ENCODE data around the gene SIDT2. TPM values are rescaled to one million over a fixed set of nuclear protein-coding genes. Genes with fewer than 3 reads are reported as not detected.
A peak's percentile ranks its signal among the peaks of the same experiment; 100 is the strongest.
"Not testable (repeated sequence)": the region's sequence is repeated elsewhere in the genome, so short reads cannot be mapped to it uniquely, and the experiment has no call there.

SIDT2 gene
- total RNA-seq, result 1 to 10 TPM; 8.0 to 8.7 TPM

DNA sequence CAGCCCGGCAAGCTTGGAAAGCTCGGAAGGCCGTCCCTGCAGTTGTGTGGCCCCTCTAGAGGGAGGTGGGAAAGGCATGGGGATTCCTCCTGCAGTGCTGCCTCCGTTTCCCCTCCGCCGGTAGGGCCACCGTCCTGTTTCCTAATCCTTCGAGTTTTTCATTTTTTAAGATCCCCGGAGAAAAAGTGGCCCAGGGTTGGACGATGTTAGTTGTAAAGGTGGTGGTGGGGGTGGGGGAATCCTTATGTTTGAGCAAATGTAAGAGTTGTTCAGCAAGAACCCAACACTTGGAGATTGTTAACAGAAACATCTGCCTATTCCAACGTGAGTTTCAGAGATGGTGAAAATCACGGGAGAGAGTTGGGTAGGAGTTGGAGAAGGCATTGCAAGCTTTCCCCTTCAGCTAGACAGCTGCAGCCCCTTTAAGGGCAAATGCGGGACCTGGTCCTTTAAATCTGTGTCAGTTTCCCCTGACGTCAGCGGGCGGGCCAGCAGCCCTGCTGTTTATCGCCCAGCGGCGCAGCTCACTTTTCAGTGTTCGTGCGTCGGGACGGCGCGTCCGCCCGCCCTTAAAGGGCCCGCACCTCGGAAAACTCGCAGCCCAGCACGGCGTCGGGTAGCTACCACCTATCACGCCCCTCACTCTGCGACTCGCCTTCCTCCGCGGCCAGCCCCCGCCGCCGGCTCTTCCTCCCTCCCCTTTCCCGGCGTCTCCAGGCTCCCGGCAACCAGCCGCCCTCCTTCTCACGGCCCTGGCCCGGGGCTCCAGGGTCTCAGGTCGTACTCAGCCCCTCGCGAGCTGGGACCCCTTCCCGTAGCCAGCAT, at the start of gene SIDT2:
Gene SIDT2, plus strand, starts transcription at position 534 of the 825 bp plus-strand sequence. CDS start 521 bp downstream, outside the sequence.
- peak; percentile 90 for DNase-seq
- Mint-ChIP-seq H3K27me3 (no peaks in the 10 kb centered on the region), H3K27ac (peak within 1 kb of the TSS; percentile 83), H3K9me3 (no peaks in the 10 kb centered on the region), H3K4me3 (peak within 1 kb of the TSS; percentile 88), H3K36me3 (no peaks in the 10 kb centered on the region), H3K4me1 (peaks cover 30% of the 10 kb centered on the region)

DNA sequence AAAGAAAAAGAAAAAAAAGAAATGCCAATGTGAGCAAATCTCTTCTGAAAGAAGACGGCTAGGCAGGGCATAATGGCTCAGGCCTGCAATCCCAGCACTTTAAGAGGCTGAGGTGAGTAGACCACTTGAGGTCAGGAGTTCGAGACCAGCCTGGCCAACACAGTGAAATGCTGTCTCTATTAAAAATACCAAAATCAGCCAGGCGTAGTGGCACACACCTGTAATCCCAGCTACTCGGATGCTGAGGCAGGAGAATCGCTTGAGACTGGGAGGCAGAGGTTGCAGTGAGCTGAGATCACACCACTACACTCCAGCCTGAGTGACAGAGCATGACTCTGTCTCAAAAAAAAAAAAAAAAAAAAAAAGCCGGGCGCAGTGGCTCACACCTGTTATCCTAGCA, 48.1 kb upstream of the SIDT2 start:
- H3K27me3 Mint-ChIP-seq, H3K9me3 Mint-ChIP-seq, H3K36me3 Mint-ChIP-seq, H3K27ac Mint-ChIP-seq, H3K4me3 Mint-ChIP-seq, H3K4me1 Mint-ChIP-seq, DNase-seq: not testable (repeated sequence)

DNA sequence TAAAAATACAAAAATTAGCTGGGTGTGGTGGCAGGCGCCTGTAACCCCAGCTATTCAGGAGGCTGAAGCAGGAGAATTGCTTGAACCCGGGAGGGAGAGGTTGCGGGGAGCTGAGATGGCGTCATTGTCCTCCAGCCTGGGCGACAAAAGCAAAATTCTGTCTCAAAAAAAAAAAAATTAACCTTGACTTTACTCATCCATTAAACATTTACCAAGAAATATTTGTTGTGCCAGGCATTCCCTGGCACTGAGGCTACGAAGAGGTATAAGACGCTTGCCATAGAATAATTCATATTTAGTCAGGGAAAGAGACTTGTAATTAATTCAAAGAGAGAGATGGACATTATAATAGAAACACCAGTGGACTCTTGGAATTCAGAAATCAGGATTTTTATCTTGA, 47.7 kb upstream of the SIDT2 start:
- H3K9me3 Mint-ChIP-seq, result no peaks in the 10 kb centered on the region
- no peaks in the 10 kb centered on the region for H3K27me3 Mint-ChIP-seq
- no peaks in the 10 kb centered on the region for H3K36me3 Mint-ChIP-seq
- no peak overlapping the region for H3K27ac Mint-ChIP-seq
- H3K4me3 Mint-ChIP-seq, result no peak overlapping the region
- DNase-seq, result no peak
- H3K4me1 Mint-ChIP-seq, result no peaks in the 10 kb centered on the region

DNA sequence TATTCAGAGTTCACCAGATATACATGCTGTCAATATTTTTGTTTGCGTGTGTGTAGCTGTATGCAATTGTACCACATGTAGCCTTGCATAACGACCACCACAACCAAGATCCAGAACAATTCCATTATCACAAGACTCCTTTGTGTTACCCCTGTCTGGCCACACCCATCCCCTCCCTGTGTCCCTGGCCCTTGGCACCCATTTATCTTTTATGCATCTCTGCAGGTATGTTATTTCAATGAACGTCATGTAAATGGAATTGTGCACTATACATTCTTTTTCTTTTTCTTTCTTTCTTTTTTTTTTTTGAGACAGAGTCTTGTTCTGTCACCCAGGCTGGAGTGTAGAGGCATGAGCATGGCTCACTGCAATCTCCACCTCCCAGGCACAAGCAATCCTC, 44.1 kb upstream of the SIDT2 start:
- Mint-ChIP-seq H3K4me1 (no peaks in the 10 kb centered on the region), H3K4me3 (no peak overlapping the region), H3K27me3 (peaks cover 3% of the 10 kb centered on the region), H3K36me3 (no peaks in the 10 kb centered on the region), H3K27ac (no peak overlapping the region), H3K9me3 (no peaks in the 10 kb centered on the region)
- no peak for DNase-seq

DNA sequence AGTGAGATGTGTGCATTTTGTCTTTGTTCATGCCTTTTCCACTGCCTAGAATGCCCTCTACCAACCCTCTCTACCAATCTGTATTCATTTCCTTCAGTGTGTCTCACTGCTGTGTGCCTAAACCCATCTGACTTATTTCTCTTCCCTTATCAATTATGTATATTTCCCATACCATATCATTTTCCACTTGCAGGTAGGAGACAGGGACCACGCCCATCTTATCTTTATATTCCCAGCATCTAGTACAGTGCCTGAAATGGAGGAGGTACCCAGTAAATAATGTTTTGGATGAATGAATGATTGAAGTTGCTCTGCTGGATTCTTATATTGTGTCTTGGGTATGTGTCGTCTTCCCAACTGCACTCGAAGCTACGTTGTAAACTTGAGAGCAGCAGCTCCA, 43.6 kb upstream of the SIDT2 start:
- not testable (repeated sequence) for H3K27me3 Mint-ChIP-seq, H3K27ac Mint-ChIP-seq, H3K4me1 Mint-ChIP-seq, DNase-seq, H3K9me3 Mint-ChIP-seq, H3K4me3 Mint-ChIP-seq, H3K36me3 Mint-ChIP-seq

DNA sequence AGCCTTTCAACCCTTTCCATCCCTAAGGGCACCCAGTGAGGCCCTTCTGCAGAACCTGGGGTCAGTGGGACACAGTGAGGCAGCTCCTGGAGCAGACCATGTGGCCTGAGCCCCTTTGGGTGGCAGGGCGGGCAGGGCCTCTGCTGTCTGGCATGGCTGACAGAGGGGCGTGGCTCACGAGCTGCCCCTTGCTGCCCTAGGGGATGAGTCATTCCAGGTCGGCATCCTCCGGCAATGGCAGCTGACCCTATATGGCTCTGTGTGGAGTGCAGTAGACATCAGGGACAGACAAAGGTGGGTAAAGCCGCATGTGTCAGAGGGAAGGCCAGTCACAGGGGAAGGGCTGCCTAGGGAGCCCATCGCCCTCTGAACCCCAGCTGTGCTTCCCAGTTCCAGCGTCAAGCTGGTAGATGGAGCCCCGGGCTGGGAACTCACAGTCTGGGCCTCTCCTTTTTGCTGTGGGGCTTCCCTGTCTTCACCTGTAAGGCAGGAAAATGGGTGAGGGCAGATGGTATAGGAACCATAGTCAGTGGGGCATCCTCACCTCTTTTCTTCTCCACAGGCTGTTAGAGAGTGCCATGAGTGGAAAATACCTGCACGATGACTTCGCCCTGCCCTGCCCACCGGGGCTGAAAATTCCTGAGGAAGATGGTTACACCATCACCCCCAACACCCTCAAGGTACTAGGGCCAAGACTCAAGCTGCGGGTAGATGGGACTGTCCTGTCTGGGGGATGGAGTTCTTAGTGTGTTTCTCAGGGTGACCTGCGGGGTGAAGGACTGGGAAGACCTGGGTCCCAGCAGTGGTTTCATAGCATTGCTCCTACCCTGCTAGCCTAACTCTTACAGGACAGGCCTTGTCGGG, 41.1 kb upstream of the SIDT2 start:
- not testable (repeated sequence) for H3K4me3 Mint-ChIP-seq, H3K4me1 Mint-ChIP-seq, H3K9me3 Mint-ChIP-seq, DNase-seq, H3K27ac Mint-ChIP-seq, H3K36me3 Mint-ChIP-seq
- peaks cover 25% of the 10 kb centered on the region for H3K27me3 Mint-ChIP-seq

DNA sequence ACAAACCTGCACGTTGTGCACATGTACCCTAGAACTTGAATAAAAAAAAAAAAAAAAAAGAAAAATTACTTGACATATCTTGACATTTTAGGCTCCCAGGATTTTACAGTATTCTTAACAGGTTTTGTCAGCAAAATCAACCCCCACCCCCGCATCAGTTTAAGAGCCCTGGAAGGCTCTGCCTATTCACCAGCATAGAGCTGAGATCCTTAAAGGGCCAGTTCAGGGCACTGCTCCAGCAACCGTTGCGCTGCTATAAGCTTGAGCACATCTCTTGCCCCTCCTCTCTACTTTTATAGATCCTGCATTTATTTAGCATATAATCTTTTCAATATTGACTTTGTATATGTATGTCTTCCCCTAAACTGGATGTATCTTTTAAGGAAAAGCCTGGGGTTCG, 35.2 kb upstream of the SIDT2 start:
- Mint-ChIP-seq H3K4me1 (peaks cover 28% of the 10 kb centered on the region), H3K36me3 (peaks cover 20% of the 10 kb centered on the region), H3K27me3 (peaks cover 25% of the 10 kb centered on the region)

DNA sequence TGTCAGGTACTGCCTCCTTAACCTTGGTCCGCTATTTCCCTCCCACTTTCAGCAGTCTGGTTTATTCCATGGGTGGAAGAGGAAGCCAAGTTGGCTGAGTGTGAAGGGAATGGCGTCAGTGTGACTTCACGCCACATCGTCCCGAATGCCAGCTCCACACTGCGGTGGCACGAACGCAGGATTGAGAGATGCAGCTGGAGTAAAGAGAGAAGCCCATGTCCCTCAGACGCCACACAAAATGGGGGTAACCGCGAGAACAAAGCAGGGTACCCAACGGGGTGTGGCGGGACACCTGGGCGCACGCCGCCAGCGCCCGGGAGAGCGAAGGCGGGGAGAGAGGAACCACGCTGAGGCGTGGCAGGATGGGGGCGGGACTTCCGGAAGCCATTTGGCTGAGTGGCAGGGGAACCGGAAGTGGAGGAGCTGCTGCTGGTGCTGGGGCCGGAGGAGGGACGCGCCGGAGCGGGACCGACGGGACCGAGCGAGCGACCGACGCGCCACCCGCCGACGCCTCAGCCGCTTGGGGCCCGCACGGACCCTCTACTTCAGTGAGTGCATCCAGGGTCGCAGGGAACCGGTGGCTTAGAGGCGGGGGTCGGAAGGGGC, 34.6 kb upstream of the SIDT2 start, which contains the start of gene PAFAH1B2:
Gene PAFAH1B2, plus strand, starts transcription at position 417 of the 606 bp plus-strand sequence. CDS start 8,161 bp downstream, outside the sequence.
- Mint-ChIP-seq H3K27me3 (peaks cover 25% of the 10 kb centered on the region), H3K9me3 (no peaks in the 10 kb centered on the region), H3K27ac (peak within 1 kb of the TSS; percentile 94), H3K4me3 (peak within 1 kb of the TSS; percentile 100), H3K36me3 (peaks cover 21% of the 10 kb centered on the region), H3K4me1 (peaks cover 30% of the 10 kb centered on the region)
- DNase-seq, result peak; percentile 96

More for the DNA sequence above, 35.2 kb upstream of the SIDT2 start:
- peak overlapping the region; percentile 100 for H3K4me3 Mint-ChIP-seq
- DNase-seq, result peak; percentile 12
- no peaks in the 10 kb centered on the region for H3K9me3 Mint-ChIP-seq
- H3K27ac Mint-ChIP-seq, result peak overlapping the region; percentile 87

DNA sequence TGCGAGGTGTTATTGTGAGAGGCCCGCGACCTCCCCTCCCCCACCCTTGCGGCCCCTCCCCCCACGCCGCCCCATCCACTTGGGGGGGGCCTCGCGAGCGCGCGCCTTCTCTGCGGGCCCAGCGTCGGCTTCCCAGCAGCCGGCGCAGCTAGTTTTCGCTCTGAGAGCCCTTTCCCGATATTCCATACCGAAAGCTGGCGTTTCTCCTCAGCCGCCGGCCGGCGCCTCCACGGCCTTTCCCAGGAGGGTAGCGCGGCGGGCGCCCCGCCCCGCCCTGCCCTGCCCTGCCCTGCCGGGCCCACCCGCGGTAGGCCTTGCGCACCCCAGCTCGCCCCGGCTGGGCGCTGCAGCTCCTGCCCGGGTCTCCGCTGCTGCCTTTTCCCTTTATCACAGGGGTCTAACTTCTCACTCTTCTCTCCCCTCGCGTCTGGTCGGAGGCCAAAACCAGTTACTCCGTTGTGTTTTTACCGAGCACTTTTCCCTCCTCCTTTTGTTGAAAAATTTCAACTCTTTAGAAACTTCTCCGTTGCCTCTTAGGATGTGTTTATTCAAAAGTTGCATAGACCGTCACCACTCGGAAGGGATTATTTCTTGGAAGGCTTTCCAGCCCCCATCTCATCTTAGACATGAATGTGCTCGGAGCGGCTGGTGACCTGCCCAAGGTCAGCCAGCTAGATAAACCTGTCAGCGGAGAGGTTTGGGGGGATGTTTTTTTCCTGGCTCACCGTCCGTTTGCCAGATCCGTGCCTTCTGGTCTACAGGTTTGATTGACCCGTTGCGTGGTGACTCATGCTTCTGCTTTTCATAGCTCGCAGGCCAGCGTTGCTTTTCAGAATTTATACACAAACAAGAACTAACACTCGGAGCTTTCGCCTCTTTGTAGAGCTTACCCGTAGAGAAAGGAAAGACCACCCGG, 33.8 kb upstream of the SIDT2 start:
- Mint-ChIP-seq H3K9me3 (no peaks in the 10 kb centered on the region), H3K27me3 (peaks cover 21% of the 10 kb centered on the region), H3K4me1 (peaks cover 33% of the 10 kb centered on the region), H3K27ac (peak overlapping the region; percentile 94), H3K4me3 (peak overlapping the region; percentile 100), H3K36me3 (peaks cover 23% of the 10 kb centered on the region)
- peak; percentile 48 for DNase-seq

DNA sequence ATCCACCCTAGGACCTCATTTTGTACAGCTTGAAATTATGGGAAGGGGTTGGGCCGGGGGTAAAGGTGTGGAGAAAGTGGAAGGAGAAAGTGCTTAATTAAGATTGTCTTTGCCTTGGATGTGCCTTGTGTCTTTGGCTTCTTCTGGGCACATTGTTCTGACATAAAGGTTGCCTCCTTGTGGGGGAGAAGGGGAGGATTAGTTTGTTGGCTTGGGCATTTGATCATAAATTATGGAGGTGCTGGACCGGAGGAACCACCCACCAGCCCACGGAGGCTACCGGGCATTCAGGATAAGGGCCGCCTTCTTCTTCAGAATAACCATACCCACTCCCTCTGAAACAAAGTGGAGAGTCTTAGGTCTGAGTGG, 33.2 kb upstream of the SIDT2 start:
- Mint-ChIP-seq H3K36me3 (peaks cover 26% of the 10 kb centered on the region), H3K9me3 (no peaks in the 10 kb centered on the region), H3K4me3 (peak overlapping the region; percentile 100), H3K27ac (peak overlapping the region; percentile 94), H3K4me1 (peaks cover 35% of the 10 kb centered on the region), H3K27me3 (peaks cover 15% of the 10 kb centered on the region)
- no peak for DNase-seq

DNA sequence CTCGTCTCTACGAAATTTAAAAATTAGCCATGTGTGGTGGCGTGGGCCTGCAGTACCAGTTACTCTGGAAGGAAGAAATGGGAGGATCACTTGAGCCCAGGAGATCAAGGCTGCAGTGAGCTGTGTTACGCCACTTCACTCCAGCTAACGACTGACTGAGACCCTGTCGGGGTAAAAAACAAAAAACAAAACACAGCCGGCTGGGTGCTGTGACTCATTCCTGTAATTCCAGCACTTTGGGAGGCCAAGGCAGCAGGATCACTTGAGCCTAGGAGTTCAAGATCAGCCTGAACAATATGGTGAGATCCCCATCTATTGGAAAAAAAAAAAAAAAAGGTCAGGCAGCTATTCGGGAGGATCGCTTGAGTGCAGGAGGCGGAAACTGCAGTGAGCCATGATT, 32.0 kb upstream of the SIDT2 start:
- Mint-ChIP-seq H3K27me3 (peaks cover 5% of the 10 kb centered on the region), H3K4me1 (peaks cover 38% of the 10 kb centered on the region), H3K36me3 (peaks cover 30% of the 10 kb centered on the region), H3K9me3 (no peaks in the 10 kb centered on the region), H3K27ac (no peak overlapping the region), H3K4me3 (peak overlapping the region; percentile 100)
- DNase-seq, result no peak

DNA sequence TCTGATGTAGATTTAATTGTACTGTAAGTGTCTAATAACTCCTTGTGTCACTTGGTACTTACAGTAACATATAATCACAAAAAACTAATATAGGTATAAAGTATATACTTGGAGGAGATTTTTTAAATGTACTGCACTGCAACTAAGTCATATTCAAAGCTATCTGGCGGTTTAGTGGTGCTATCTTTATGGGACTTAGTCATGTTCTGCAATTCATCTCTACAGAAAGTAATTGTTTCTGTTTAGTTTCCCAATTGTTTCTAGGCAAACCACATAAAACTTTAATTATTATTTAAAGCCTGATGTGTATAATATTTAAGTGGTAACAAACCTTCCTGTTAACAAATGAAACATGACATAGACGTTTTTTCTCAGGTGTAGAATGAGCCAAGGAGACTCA, 26.5 kb upstream of the SIDT2 start:
- Mint-ChIP-seq H3K27ac (peak overlapping the region; percentile 36), H3K27me3 (no peaks in the 10 kb centered on the region), H3K36me3 (peaks cover 21% of the 10 kb centered on the region), H3K9me3 (no peaks in the 10 kb centered on the region), H3K4me1 (peaks cover 30% of the 10 kb centered on the region), H3K4me3 (no peak overlapping the region)
- DNase-seq, result no peak

DNA sequence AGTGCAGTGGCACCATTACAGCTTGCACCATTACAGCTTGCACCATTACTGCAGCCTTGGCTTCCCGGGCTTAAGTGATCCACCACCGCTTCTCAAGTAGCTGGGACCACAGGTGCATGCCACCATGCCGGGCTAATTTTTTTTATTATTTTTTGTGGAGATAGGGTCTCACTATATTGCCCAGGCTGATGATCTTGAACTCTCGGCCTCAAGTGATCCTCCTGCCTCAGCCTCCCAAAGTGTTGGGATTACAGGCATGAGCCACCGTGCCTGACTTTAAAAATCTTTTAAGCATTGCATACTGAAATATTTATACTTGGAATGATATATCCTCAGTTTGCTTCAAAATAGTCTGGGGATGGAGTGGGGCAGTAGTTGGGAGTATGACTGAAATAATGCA, 24.1 kb upstream of the SIDT2 start:
- Mint-ChIP-seq H3K36me3 (peaks cover 15% of the 10 kb centered on the region), H3K27me3 (no peaks in the 10 kb centered on the region), H3K4me1 (peaks cover 24% of the 10 kb centered on the region), H3K27ac (no peak overlapping the region), H3K9me3 (no peaks in the 10 kb centered on the region), H3K4me3 (no peak overlapping the region)
- DNase-seq, result no peak

DNA sequence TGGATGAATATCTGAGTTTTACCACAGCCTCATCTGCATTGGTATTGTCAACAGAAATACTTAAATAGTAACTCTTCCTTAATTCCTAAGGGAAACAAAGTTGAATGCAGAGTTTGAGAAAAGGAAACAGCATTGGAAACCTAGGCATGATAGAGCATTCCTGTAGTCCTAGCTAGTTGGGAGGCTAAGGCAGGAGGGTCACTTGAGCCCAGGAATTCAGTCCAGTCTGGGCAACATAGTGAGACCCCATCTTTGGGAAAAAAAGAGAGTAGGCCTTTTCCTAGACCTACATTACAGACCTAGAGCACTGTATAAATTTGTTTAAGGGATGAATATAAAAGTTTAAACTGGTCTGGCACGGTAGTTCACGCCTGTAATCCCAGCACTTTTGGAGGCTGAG, 21.0 kb upstream of the SIDT2 start:
- H3K4me1 Mint-ChIP-seq, result peaks cover 16% of the 10 kb centered on the region
- no peaks in the 10 kb centered on the region for H3K27me3 Mint-ChIP-seq
- no peak overlapping the region for H3K27ac Mint-ChIP-seq
- no peak overlapping the region for H3K4me3 Mint-ChIP-seq
- no peaks in the 10 kb centered on the region for H3K9me3 Mint-ChIP-seq
- DNase-seq, result no peak
- H3K36me3 Mint-ChIP-seq, result peaks cover 8% of the 10 kb centered on the region

All from activated naive CD8-positive, alpha-beta T cell treated with anti-CD3 and anti-CD28 coated beads for 36 hours (primary cell).